T-helper 1 cell treated with Interleukin-12 subunit alpha and Interleukin-12 subunit beta and Interleukin-4 antibody, amounts not matched to agents 30 μg/mL and 1 μg/mL, for 36 hours (primary cell): ENCODE results near the gene SPOCK1.

Experiments used
- H3K27ac Mint-ChIP-seq: one replicate; pipeline ENCODE4 v1.8.0; 2021; ENCODE audit warnings: mild to moderate bottlenecking, mixed read lengths
- H3K27me3 Mint-ChIP-seq: one replicate; pipeline ENCODE4 v1.8.0; 2021; ENCODE audit warnings: low read depth, mixed read lengths
- H3K36me3 Mint-ChIP-seq: one replicate; pipeline ENCODE4 v1.8.0; 2021; ENCODE audit warnings: low read depth, mixed read lengths
- H3K4me1 Mint-ChIP-seq: one replicate; pipeline ENCODE4 v1.8.0; 2021; ENCODE audit warnings: low read depth, mixed read lengths
- H3K4me3 Mint-ChIP-seq: one replicate; pipeline ENCODE4 v1.8.0; 2021; ENCODE audit warnings: mild to moderate bottlenecking, moderate library complexity, mixed read lengths
- H3K9me3 Mint-ChIP-seq: one replicate; pipeline ENCODE4 v1.8.0; 2021; ENCODE audit warnings: mixed read lengths

Gene SPOCK1

GRCh38 chr5:137218896-137219295, 280.2 kb downstream of the SPOCK1 start:
- H3K36me3 Mint-ChIP-seq, result no peaks in the 10 kb centered on the region
- H3K4me1 Mint-ChIP-seq, result no peaks in the 10 kb centered on the region
- no peak overlapping the region for H3K4me3 Mint-ChIP-seq
- H3K27me3 Mint-ChIP-seq, result peaks cover 5% of the 10 kb centered on the region
- no peaks in the 10 kb centered on the region for H3K9me3 Mint-ChIP-seq
- H3K27ac Mint-ChIP-seq, result no peak overlapping the region

- no peak overlapping the region for H3K4me3 Mint-ChIP-seq
- H3K9me3 Mint-ChIP-seq, result no peaks in the 10 kb centered on the region
- H3K27me3 Mint-ChIP-seq, result peaks cover 5% of the 10 kb centered on the region
- no peaks in the 10 kb centered on the region for H3K36me3 Mint-ChIP-seq
- no peak overlapping the region for H3K27ac Mint-ChIP-seq
- H3K4me1 Mint-ChIP-seq, result no peaks in the 10 kb centered on the region
These were observed 280.7 kb downstream of the SPOCK1 start for GRCh38 chr5:137218471-137218870.

- H3K4me1 Mint-ChIP-seq, result no peaks in the 10 kb centered on the region
- no peaks in the 10 kb centered on the region for H3K36me3 Mint-ChIP-seq
- H3K9me3 Mint-ChIP-seq, result no peaks in the 10 kb centered on the region
- H3K4me3 Mint-ChIP-seq, result no peak overlapping the region
- H3K27ac Mint-ChIP-seq, result no peak overlapping the region
- peaks cover 3% of the 10 kb centered on the region for H3K27me3 Mint-ChIP-seq
These were observed 281.4 kb downstream of the SPOCK1 start for GRCh38 chr5:137217599-137218200.

- Mint-ChIP-seq H3K27me3 (no peaks in the 10 kb centered on the region), H3K27ac (no peak overlapping the region), H3K9me3 (no peaks in the 10 kb centered on the region), H3K36me3 (no peaks in the 10 kb centered on the region), H3K4me3 (no peak overlapping the region), H3K4me1 (no peaks in the 10 kb centered on the region)
These were observed 282.0 kb downstream of the SPOCK1 start for GRCh38 chr5:137216976-137217598.

GRCh38 chr5:137215780-137216179, 283.3 kb downstream of the SPOCK1 start:
- Mint-ChIP-seq H3K4me3 (no peak overlapping the region), H3K9me3 (no peaks in the 10 kb centered on the region), H3K4me1 (no peaks in the 10 kb centered on the region), H3K27ac (no peak overlapping the region), H3K27me3 (no peaks in the 10 kb centered on the region), H3K36me3 (no peaks in the 10 kb centered on the region)

- no peaks in the 10 kb centered on the region for H3K4me1 Mint-ChIP-seq
- no peaks in the 10 kb centered on the region for H3K27me3 Mint-ChIP-seq
- H3K9me3 Mint-ChIP-seq, result no peaks in the 10 kb centered on the region
- H3K27ac Mint-ChIP-seq, result no peak overlapping the region
- no peak overlapping the region for H3K4me3 Mint-ChIP-seq
- no peaks in the 10 kb centered on the region for H3K36me3 Mint-ChIP-seq
These were observed 283.9 kb downstream of the SPOCK1 start for GRCh38 chr5:137215261-137215660.

GRCh38 chr5:137214446-137215189, 284.5 kb downstream of the SPOCK1 start:
- no peaks in the 10 kb centered on the region for H3K4me1 Mint-ChIP-seq
- no peaks in the 10 kb centered on the region for H3K27me3 Mint-ChIP-seq
- H3K4me3 Mint-ChIP-seq, result no peak overlapping the region
- H3K9me3 Mint-ChIP-seq, result no peaks in the 10 kb centered on the region
- H3K27ac Mint-ChIP-seq, result no peak overlapping the region
- no peaks in the 10 kb centered on the region for H3K36me3 Mint-ChIP-seq

- Mint-ChIP-seq H3K4me1 (no peaks in the 10 kb centered on the region), H3K4me3 (no peak overlapping the region), H3K27me3 (no peaks in the 10 kb centered on the region), H3K9me3 (no peaks in the 10 kb centered on the region), H3K27ac (no peak overlapping the region), H3K36me3 (no peaks in the 10 kb centered on the region)
These were observed 286.7 kb downstream of the SPOCK1 start for GRCh38 chr5:137212471-137212870.

GRCh38 chr5:137209232-137209809, 289.8 kb downstream of the SPOCK1 start:
- Mint-ChIP-seq H3K36me3 (no peaks in the 10 kb centered on the region), H3K4me1 (no peaks in the 10 kb centered on the region), H3K4me3 (no peak overlapping the region), H3K27me3 (no peaks in the 10 kb centered on the region), H3K27ac (no peak overlapping the region), H3K9me3 (no peaks in the 10 kb centered on the region)

GRCh38 chr5:137207023-137207760, 291.9 kb downstream of the SPOCK1 start:
- Mint-ChIP-seq H3K9me3 (no peaks in the 10 kb centered on the region), H3K4me3 (no peak overlapping the region), H3K27me3 (no peaks in the 10 kb centered on the region), H3K4me1 (no peaks in the 10 kb centered on the region), H3K27ac (no peak overlapping the region), H3K36me3 (no peaks in the 10 kb centered on the region)

- Mint-ChIP-seq H3K4me3 (no peak overlapping the region), H3K27me3 (no peaks in the 10 kb centered on the region), H3K27ac (no peak overlapping the region), H3K36me3 (no peaks in the 10 kb centered on the region), H3K9me3 (no peaks in the 10 kb centered on the region), H3K4me1 (no peaks in the 10 kb centered on the region)
These were observed 293.0 kb downstream of the SPOCK1 start for GRCh38 chr5:137206030-137206715.

- no peaks in the 10 kb centered on the region for H3K4me1 Mint-ChIP-seq
- no peak overlapping the region for H3K27ac Mint-ChIP-seq
- no peaks in the 10 kb centered on the region for H3K36me3 Mint-ChIP-seq
- H3K27me3 Mint-ChIP-seq, result no peaks in the 10 kb centered on the region
- H3K9me3 Mint-ChIP-seq, result no peaks in the 10 kb centered on the region
- H3K4me3 Mint-ChIP-seq, result no peak overlapping the region
These were observed 293.7 kb downstream of the SPOCK1 start for GRCh38 chr5:137205231-137206027.

GRCh38 chr5:137203011-137203632, 296.0 kb downstream of the SPOCK1 start:
- Mint-ChIP-seq H3K4me1 (no peaks in the 10 kb centered on the region), H3K36me3 (no peaks in the 10 kb centered on the region), H3K9me3 (no peaks in the 10 kb centered on the region), H3K27ac (no peak overlapping the region), H3K27me3 (no peaks in the 10 kb centered on the region), H3K4me3 (no peak overlapping the region)
